Stimulated activated CD4-positive, alpha-beta T cell treated with anti-CD3 and anti-CD28 coated beads, Interleukin-1b, Interleukin-23, amount 100 ng/mL, for 1 hour (primary cell): ENCODE data around the gene ZG16B.

ENCODE experiments used
- DNase-seq, 2 donors: peaks; one replicate each; pipeline ENCODE4 v3.0.0-alpha.2; 2020; ENCODE audit warnings: low read depth in 2 of 2

The ZG16B gene

GRCh38 chr16:2867987-2868789, 38.1 kb downstream of the ZG16B start:
- peak; percentile 87 to 95 for DNase-seq

GRCh38 chr16:2871926-2872325, 41.8 kb downstream of the ZG16B start:
- DNase-seq = no peak

- no peak for DNase-seq
These were observed 44.2 kb downstream of the ZG16B start for GRCh38 chr16:2874032-2874911.

- peak; percentile 16 to 42 for DNase-seq
These were observed 44.8 kb downstream of the ZG16B start for GRCh38 chr16:2874912-2875362.

GRCh38 chr16:2879854-2880508, 49.9 kb downstream of the ZG16B start:
- DNase-seq = no peak
